KMS-11 (cell line): Measurements from ENCODE around the gene ETFBKMT.

ENCODE experiments used
- H2AFZ ChIP-seq: fragments of 200-600 bp; sonication (generic); 2 replicates; pipeline ENCODE4 v1.6.1; 2016; ENCODE audit warnings: antibody characterized with exemption, mixed run types, low read depth
- H3K27ac ChIP-seq: fragments of 200-600 bp; sonication (generic); 2 replicates; pipeline ENCODE4 v1.6.1; 2016; ENCODE audit warnings: mild to moderate bottlenecking, mixed run types
- H3K27me3 ChIP-seq: fragments of 200-600 bp; sonication (generic); 2 replicates; pipeline ENCODE4 v1.6.1; 2017; ENCODE audit warnings: mild to moderate bottlenecking, low read depth, mixed run types, moderate library complexity; ENCODE audit not compliant: insufficient read depth
- H3K36me3 ChIP-seq: fragments of 200-600 bp; sonication (generic); 2 replicates; pipeline ENCODE4 v1.6.1; 2017; ENCODE audit warnings: mild to moderate bottlenecking, mixed run types; ENCODE audit not compliant: insufficient read depth
- H3K4me1 ChIP-seq: fragments of 200-600 bp; sonication (generic); 2 replicates; pipeline ENCODE4 v1.6.1; 2016; ENCODE audit warnings: mild to moderate bottlenecking, low read depth, mixed run types; ENCODE audit not compliant: poor library complexity, severe bottlenecking
- H3K4me2 ChIP-seq: fragments of 200-600 bp; sonication (generic); 2 replicates; pipeline ENCODE4 v1.7.0; 2016; ENCODE audit warnings: mild to moderate bottlenecking, mixed run types
- H3K4me3 ChIP-seq: fragments of 200-600 bp; sonication (generic); IDR thresholded peaks from 2 replicates; pipeline ENCODE4 v1.6.1; 2017; ENCODE audit warnings: low read depth, low read length, mixed read lengths; ENCODE audit not compliant: insufficient read depth
- H3K79me2 ChIP-seq: fragments of 200-600 bp; sonication (generic); 2 replicates; pipeline ENCODE4 v1.6.1; 2016; ENCODE audit warnings: low read depth, mixed run types; ENCODE audit not compliant: insufficient read depth
- H3K9ac ChIP-seq: fragments of 200-600 bp; sonication (generic); 2 replicates; pipeline ENCODE4 v1.6.1; 2016; ENCODE audit warnings: mild to moderate bottlenecking, mixed run types
- H4K20me1 ChIP-seq: fragments of 200-600 bp; sonication (generic); 2 replicates; pipeline ENCODE4 v1.6.1; 2016; ENCODE audit warnings: mild to moderate bottlenecking, mixed run types; ENCODE audit not compliant: insufficient read depth
- TF ChIP-seq, protein P1 (sequence below): fragments of 200-600 bp; sonication (generic); conservative IDR thresholded peaks from 2 replicates; pipeline ENCODE4 v1.6.1; 2017; ENCODE audit warnings: low read depth, mild to moderate bottlenecking, antibody characterized with exemption, low read length, moderate library complexity, mixed read lengths

Gene ETFBKMT

DNA sequence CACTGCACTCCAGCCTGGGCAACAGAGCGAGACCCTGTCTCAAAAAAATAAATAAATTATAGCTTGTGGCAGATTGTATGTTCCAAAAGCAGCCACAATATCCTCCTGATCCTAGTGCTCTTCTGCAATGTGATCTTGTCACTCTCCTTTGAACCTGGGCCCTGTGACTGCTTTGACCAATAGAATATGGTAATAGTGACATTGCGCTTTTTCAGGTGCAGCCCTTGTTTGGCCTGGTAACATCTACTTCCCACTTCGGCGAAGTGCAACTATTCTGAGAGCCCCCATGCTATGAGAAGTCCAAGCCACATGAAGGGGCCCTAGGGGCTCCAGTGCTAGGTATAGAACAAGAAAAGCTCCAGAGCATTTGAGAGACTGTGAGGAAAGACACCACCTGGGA, 37.5 kb upstream of the ETFBKMT start:
- peaks cover 5% of the 10 kb centered on the region for H3K4me1 ChIP-seq
- no peak overlapping the region for H3K4me2 ChIP-seq
- H3K79me2 ChIP-seq: no peaks in the 10 kb centered on the region
- TF ChIP-seq, protein P1, sequence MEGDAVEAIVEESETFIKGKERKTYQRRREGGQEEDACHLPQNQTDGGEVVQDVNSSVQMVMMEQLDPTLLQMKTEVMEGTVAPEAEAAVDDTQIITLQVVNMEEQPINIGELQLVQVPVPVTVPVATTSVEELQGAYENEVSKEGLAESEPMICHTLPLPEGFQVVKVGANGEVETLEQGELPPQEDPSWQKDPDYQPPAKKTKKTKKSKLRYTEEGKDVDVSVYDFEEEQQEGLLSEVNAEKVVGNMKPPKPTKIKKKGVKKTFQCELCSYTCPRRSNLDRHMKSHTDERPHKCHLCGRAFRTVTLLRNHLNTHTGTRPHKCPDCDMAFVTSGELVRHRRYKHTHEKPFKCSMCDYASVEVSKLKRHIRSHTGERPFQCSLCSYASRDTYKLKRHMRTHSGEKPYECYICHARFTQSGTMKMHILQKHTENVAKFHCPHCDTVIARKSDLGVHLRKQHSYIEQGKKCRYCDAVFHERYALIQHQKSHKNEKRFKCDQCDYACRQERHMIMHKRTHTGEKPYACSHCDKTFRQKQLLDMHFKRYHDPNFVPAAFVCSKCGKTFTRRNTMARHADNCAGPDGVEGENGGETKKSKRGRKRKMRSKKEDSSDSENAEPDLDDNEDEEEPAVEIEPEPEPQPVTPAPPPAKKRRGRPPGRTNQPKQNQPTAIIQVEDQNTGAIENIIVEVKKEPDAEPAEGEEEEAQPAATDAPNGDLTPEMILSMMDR: no peak
- no peak overlapping the region for H3K27ac ChIP-seq
- H3K4me3 ChIP-seq: no peak overlapping the region
- H3K27me3 ChIP-seq: no peaks in the 10 kb centered on the region
- H2AFZ ChIP-seq: no peak overlapping the region
- no peaks in the 10 kb centered on the region for H3K36me3 ChIP-seq
- H3K9ac ChIP-seq: no peak overlapping the region
- H4K20me1 ChIP-seq: no peaks in the 10 kb centered on the region

DNA sequence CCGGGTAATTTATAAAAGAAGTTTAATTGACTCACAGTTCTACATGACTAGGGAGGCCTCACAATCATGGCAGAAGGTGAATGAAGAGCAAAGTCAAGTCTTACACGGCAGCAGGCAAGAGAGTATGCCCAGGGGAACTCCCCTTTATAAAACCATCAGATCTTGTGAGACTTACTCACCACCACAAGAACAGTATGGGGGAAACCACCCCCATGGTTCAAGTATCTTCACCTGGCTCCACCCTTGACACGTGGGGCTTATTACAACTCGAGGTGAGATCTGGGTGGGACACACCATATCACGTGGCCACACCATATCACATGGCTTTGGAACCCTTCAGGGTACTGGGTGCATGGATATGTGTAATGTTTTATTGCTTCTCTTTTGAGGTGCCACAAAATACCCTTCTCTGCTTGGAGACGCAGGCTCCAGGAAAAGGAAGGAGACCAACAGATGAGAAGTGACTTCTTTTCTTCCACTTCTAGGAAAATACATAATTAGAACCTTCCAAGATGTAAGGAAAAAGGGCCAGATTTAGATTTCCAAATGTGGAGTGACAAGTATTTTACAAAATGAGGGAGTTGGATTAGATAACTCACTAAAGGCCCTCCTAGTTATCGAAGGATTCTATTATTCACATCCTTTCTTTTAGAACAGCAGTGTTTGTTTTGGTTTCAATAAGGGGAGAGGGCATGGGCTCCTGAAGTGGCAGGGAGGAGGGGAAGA, 33.1 kb upstream of the ETFBKMT start:
- no peaks in the 10 kb centered on the region for H3K79me2 ChIP-seq
- no peak overlapping the region for H3K4me2 ChIP-seq
- TF ChIP-seq, protein P1: no peak
- no peaks in the 10 kb centered on the region for H3K36me3 ChIP-seq
- no peaks in the 10 kb centered on the region for H3K27me3 ChIP-seq
- H2AFZ ChIP-seq: no peak overlapping the region
- H4K20me1 ChIP-seq: no peaks in the 10 kb centered on the region
- no peak overlapping the region for H3K27ac ChIP-seq
- H3K4me1 ChIP-seq: no peaks in the 10 kb centered on the region
- no peak overlapping the region for H3K4me3 ChIP-seq
- no peak overlapping the region for H3K9ac ChIP-seq

DNA sequence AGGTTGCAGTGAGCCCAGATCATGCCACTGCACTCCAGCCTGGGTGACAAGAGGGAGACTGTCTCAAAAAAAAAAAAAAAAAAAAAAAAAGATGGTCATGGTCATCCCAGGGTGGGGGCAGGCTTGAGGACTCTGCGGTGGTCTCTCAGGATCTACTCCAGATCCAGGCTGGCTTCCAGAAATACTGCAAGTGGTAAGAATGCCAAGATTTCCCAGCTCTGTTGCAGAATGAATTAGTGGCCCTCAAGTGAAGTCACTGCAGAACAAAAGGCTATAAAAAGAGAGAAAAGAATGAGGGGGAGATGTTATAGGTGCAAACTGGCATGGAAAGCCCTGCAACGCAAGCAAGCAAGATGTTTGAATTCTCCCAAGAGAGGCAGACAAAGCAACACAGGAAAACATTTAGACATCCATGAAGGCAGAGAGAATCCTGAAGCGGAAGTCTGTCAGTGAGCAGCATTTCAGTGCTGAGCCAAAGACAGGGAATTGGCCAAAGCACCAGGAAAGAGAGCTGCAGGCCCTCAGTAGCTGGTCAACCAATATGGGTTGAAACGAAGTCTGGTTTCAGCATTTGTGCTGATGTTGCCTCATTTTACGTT, 31.9 kb upstream of the ETFBKMT start:
- H3K79me2 ChIP-seq: no peaks in the 10 kb centered on the region
- TF ChIP-seq, protein P1: no peak
- H3K4me3 ChIP-seq: no peak overlapping the region
- H3K4me2 ChIP-seq: no peak overlapping the region
- no peak overlapping the region for H3K9ac ChIP-seq
- H4K20me1 ChIP-seq: no peaks in the 10 kb centered on the region
- H3K27ac ChIP-seq: no peak overlapping the region
- no peaks in the 10 kb centered on the region for H3K4me1 ChIP-seq
- H2AFZ ChIP-seq: no peak overlapping the region
- H3K27me3 ChIP-seq: no peaks in the 10 kb centered on the region
- no peaks in the 10 kb centered on the region for H3K36me3 ChIP-seq

DNA sequence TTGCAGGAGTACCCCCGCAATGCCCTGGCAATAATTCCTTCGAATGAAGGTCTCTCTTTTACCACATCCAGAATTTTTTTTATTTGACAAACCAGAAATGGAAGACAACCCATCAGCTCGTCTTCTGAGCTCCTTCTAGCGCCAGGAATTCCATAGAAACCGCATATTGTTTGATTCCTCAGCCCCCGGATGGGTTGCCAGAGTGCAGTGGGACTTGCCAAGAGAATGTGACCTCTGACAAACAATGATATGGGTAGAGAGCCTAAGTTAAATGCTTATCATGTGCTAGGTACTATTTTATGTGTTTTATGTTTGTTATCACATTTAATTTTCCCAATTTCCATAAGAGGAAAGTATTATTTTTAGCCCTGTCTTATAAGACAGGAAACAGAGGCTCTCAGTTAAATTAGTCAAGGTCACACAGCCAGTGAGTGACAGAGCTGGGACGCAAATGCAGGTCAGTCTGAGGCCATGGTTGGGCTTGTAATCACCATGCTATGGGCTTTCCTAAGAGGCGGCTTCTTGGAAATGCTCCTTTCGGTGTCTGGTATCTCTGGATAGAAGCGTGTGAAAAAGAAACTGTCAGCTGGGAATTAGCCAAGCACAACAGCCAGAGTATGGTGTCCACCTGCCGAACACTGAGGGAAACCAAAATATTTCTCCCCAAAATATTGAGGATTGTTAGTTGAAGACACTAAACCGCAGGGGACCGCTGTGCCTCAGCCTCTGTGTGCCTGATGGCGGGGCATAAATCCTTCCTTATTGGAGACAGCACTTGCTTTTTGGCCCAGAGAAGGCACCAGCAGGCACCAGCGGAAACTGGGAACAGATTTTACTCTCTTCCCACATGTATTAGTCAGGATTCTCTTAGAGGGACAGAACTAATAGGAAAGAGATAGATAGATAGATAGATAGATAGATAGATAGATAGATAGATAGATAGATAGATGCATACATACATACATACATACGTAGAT, 29.4 kb upstream of the ETFBKMT start:
- TF ChIP-seq, protein P1: no peak
- Histone ChIP-seq H3K4me2 (no peak overlapping the region), H4K20me1 (no peaks in the 10 kb centered on the region), H3K79me2 (no peaks in the 10 kb centered on the region), H3K4me1 (no peaks in the 10 kb centered on the region), H2AFZ (no peak overlapping the region), H3K9ac (no peak overlapping the region), H3K36me3 (no peaks in the 10 kb centered on the region), H3K27ac (no peak overlapping the region), H3K4me3 (no peak overlapping the region), H3K27me3 (no peaks in the 10 kb centered on the region)
